WERI-Rb-1 (cell line): Measurements from ENCODE around the gene GNLY.
A peak's percentile ranks its signal among the peaks of the same experiment; 100 is the strongest.

Source experiments
- DNase-seq: peaks from one replicate; pipeline ENCODE4 v3.0.0-alpha.2; 2020
- H3K27ac ChIP-seq: fragments of 250-450 bp; sonication (Bioruptor Pico); 2 replicates; pipeline ENCODE4 v1.5.1; 2020; ENCODE audit warnings: mild to moderate bottlenecking, moderate library complexity
- H3K27me3 ChIP-seq: fragments of 250-450 bp; sonication (Bioruptor Pico); 2 replicates; pipeline ENCODE4 v1.5.1; 2021; ENCODE audit warnings: mild to moderate bottlenecking, low read depth, moderate library complexity; ENCODE audit not compliant: insufficient read depth, severe bottlenecking
- H3K36me3 ChIP-seq: fragments of 250-450 bp; sonication (Bioruptor Pico); 2 replicates; pipeline ENCODE4 v1.5.1; 2020; ENCODE audit warnings: mild to moderate bottlenecking, moderate library complexity
- H3K4me3 ChIP-seq: 2 replicates; pipeline ENCODE4 v1.5.1; 2011; ENCODE audit warnings: low read depth, mild to moderate bottlenecking, control low read depth, low read length
- H3K9me3 ChIP-seq: fragments of 250-450 bp; sonication (Bioruptor Pico); 2 replicates; pipeline ENCODE4 v1.5.1; 2021; ENCODE audit warnings: mild to moderate bottlenecking, moderate library complexity; ENCODE audit not compliant: severe bottlenecking
- TF ChIP-seq, protein P1 (sequence below): IDR thresholded peaks from 2 replicates; pipeline ENCODE4 v1.5.1; 2011; ENCODE audit warnings: low read depth, mild to moderate bottlenecking, control low read depth, inconsistent platforms, low read length

Gene GNLY

DNA sequence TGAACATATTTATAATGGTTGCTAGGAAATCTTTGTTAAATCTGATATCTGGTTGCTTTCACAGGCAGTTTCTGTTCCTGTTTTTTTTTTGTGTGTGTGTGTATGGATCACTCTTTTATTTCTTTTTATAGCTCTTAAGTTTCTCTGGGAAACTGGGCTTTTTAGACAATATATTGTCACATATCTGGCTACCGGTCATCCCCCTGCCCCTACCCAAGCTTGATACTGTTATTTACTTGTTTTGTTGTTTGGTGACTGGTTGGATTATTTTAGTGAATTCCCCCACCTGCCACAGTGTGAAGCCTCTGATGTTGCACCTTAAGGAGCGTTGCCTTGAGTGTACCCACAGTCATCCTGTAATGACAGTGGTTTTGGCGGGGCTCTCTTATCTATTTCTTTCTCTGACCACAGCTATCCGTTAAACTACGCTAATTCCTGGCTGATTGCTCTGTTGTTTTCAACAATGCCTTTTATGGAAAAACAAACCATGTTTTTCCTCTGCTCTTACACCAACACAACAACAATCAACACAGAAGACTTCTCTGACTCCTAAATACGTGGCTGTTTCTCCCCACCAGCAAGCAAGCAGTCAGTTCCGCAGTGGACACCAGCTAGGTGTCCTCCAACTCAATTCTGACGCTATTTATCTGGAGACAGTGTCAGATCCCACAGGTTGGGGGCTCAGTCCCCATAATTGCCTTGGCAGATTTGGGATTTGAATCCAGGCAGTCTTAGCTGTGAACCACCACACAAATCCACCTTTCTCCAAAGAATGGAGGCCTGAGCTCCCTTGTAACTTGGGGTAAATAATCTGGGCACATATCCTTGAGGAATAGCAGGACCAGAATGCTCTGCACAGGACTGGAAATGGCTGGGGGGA is 10.9 kb downstream of the GNLY start:
- Histone ChIP-seq H3K9me3 (no peaks in the 10 kb centered on the region), H3K4me3 (no peak overlapping the region), H3K36me3 (no peaks in the 10 kb centered on the region), H3K27ac (no peak overlapping the region), H3K27me3 (no peaks in the 10 kb centered on the region)
- no peak for DNase-seq
- TF ChIP-seq, protein P1, sequence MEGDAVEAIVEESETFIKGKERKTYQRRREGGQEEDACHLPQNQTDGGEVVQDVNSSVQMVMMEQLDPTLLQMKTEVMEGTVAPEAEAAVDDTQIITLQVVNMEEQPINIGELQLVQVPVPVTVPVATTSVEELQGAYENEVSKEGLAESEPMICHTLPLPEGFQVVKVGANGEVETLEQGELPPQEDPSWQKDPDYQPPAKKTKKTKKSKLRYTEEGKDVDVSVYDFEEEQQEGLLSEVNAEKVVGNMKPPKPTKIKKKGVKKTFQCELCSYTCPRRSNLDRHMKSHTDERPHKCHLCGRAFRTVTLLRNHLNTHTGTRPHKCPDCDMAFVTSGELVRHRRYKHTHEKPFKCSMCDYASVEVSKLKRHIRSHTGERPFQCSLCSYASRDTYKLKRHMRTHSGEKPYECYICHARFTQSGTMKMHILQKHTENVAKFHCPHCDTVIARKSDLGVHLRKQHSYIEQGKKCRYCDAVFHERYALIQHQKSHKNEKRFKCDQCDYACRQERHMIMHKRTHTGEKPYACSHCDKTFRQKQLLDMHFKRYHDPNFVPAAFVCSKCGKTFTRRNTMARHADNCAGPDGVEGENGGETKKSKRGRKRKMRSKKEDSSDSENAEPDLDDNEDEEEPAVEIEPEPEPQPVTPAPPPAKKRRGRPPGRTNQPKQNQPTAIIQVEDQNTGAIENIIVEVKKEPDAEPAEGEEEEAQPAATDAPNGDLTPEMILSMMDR = no peak

DNA sequence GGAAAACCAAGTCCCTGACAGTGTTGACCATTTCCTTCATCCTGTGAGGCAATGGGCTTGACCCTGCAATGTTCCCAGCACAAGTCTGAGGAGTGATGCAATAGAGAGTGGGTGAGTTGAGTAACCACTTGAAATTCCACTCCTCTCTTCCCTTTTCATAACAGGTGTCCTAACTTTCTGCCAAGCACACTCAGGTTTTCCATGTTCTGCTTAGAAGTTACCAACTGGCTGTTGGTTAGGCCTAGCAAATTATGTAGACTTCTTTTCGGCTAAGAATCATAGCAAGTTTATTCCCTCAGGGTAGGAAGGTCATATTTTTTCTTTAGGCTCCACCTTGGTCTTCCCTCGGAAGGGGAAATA is 11.5 kb downstream of the GNLY start:
- DNase-seq = no peak
- Histone ChIP-seq H3K27me3 (no peaks in the 10 kb centered on the region), H3K36me3 (no peaks in the 10 kb centered on the region), H3K9me3 (no peaks in the 10 kb centered on the region), H3K4me3 (no peak overlapping the region), H3K27ac (no peak overlapping the region)
- TF ChIP-seq, protein P1 = no peak

DNA sequence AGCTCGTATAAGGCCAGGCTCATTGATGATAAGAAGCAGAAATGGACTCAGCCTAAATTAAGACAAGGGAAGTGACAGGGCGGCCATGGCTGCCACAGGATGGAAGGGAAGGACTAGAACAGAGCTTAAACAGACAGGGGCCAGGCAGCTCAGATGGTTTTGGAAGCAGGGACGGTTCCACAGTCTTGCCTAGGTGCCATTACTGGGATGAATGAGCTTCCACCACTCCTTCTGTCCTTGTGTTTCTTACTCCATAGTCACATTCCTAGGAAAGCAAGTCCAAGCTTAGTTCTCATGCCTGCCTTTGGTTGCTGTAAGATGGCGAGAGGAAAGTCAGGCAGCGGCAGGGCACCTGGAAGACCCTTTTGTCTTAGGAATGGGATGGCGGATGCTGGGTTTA is 11.9 kb downstream of the GNLY start:
- Histone ChIP-seq H3K27me3 (no peaks in the 10 kb centered on the region), H3K9me3 (no peaks in the 10 kb centered on the region), H3K27ac (no peak overlapping the region), H3K4me3 (no peak overlapping the region), H3K36me3 (no peaks in the 10 kb centered on the region)
- TF ChIP-seq, protein P1 = no peak
- no peak for DNase-seq

DNA sequence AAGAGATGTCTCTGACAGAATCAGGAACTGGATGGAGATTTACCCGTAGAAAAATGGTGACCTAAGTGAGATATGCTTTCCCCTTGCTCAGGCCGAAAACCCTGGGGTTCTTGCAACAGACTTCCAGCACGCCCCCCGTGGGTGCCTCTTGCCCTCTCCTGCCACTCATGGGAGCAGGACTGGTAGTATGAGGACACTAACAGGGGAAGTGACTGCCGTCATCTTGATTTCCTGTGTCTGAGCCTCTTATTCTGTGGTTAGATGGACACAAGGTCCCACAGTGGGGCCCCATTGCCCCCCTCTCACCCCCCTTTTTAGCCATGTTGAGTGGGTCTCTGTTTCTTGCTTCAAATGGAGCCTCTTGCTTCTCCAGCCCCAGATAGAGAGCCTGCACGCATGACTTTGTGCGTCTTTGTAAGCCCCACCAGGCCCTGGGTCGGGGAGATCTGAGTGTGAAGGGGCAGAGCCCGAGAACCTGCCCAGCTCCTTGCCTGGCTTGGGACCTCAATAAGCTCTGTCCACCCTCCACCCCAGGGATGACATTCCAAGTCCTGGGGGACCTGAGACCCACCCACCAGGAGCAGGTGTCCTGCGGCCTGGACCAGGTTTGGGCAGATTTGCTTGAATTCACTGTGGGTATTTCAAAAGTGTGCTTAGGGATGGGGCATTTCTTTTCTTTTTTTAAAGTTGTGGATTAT is 12.6 kb downstream of the GNLY start:
- TF ChIP-seq, protein P1 = no peak
- Histone ChIP-seq H3K36me3 (no peaks in the 10 kb centered on the region), H3K27ac (no peak overlapping the region), H3K4me3 (no peak overlapping the region), H3K9me3 (no peaks in the 10 kb centered on the region), H3K27me3 (no peaks in the 10 kb centered on the region)
- DNase-seq = no peak

DNA sequence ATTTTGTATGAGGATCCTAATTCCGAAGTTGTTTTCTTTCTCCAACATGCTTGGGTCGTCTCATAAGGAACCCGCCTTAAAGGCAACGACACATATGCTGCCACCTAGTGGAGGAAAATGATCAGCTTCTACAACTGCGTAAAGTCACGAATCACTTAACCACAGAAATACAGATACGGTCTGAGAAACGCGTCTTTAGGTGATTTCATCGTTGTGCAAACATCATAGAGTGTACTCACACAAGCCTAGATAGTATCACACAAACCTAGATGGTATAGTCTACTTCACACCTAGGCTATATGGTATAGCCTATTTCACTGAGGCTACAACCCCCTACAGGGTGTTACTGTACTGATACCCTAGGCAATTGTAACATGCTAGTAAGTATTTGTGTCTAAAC is 13.1 kb downstream of the GNLY start:
- TF ChIP-seq, protein P1 = peak; percentile 79
- Histone ChIP-seq H3K9me3 (no peaks in the 10 kb centered on the region), H3K27me3 (no peaks in the 10 kb centered on the region), H3K27ac (no peak overlapping the region), H3K4me3 (no peak overlapping the region), H3K36me3 (no peaks in the 10 kb centered on the region)
- DNase-seq = peak; percentile 62
